Activated CD4-positive, alpha-beta T cell treated with anti-CD3 and anti-CD28 coated beads, Interleukin-2, amount 50 U/mL, for 24 hours (primary cell): ENCODE results near the gene PEX19.
"Not testable (repeated sequence)": the region's sequence is repeated elsewhere in the genome, so short reads cannot be mapped to it uniquely, and the experiment has no call there.

ENCODE experiments used
- DNase-seq, 2 donors: peaks; one replicate each; pipeline ENCODE4 v3.0.0-alpha.2; 2020; ENCODE audit warnings: low read depth in 1 of 2, low spot score in 1 of 2

PEX19 gene, protein sequence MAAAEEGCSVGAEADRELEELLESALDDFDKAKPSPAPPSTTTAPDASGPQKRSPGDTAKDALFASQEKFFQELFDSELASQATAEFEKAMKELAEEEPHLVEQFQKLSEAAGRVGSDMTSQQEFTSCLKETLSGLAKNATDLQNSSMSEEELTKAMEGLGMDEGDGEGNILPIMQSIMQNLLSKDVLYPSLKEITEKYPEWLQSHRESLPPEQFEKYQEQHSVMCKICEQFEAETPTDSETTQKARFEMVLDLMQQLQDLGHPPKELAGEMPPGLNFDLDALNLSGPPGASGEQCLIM

DNA sequence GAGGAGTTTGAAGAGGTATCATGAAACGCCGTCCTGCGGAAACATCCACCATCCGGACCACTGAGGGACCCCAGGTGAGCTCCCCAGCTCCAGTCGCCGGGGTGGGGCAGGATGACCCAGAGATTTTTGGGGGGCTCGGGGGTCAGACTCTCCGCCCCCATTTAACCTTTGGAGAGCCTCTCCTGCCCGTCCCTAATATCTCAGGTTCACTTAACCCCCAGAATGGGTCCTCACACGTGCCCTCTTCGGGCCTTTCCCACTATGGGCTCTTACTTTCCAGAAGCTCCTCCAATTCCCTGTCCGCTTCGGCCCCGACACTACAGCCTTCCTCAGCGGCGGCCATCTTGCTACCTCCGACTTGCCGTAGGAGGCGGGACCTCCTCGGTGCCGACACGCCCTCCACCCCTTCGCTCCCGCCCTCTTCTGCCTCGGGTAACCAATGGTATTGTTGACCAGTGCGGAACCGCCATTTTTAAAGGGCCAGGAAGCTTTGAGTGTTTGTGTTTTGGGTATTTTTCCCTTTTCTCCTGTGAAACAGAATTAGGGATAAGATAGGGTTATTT lies at the start of gene PEX19:
PEX19 (minus strand) TSS at position 352 of the 563 bp plus-strand sequence; CDS start at position 343, 9 bp downstream.
- DNase-seq: peak; percentile 86 to 93

DNA sequence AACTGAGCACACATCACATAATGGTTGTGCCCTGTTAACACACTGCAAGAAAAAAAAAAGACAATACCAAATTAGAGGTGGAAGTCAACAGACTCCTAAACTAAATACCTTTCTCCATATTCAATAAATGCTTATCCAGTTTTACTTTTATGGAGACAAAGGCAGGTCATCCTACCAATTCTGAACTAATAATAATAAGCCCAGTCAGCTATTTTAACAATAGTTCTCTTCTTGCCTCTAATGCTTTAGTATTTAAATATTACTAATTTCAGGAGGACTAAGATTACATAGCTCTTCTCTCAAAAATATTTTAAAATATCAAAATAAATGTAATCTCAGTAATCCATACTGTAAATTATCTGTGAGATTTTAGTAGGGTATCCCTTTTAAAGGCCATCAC lies 47.6 kb upstream of the PEX19 start:
- no peak for DNase-seq

DNA sequence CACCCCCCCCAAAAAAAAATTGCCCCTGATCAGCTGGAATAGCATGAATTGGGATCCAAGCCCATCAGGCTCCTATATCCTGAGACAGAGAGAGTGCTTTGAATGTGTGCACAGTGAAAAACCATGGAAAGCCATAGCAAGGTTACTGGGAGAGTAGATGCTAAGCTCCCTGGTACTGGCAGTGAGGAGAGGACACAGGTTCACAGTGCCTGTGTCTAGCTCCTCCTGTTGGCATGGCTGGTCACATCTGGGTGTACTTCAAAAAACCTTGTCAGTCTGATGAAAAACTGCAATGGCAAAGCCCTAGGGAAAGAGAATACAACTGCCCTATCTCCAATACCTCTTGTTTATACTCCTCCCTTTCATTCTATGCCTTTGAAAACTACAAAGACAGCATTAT lies 45.2 kb upstream of the PEX19 start:
- DNase-seq: no peak

DNA sequence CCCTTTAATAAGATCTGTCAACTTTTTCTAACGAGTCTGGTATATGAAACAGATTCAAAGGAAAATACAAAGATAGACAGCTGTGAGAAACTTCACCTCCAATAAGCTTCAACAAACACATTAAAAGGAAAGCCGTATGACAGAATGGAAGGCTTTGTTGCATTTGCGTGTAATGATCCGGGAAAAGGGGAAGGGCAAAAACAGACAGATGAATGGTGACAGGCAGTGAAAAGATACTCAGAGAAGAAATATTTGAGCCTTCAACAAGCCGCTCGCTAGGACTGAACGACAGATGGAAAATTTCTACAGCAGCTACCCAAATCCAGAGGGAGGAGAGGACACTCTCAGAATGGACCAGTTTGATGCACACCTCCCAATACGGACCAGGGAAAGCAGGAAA lies 43.3 kb upstream of the PEX19 start:
- DNase-seq: no peak

DNA sequence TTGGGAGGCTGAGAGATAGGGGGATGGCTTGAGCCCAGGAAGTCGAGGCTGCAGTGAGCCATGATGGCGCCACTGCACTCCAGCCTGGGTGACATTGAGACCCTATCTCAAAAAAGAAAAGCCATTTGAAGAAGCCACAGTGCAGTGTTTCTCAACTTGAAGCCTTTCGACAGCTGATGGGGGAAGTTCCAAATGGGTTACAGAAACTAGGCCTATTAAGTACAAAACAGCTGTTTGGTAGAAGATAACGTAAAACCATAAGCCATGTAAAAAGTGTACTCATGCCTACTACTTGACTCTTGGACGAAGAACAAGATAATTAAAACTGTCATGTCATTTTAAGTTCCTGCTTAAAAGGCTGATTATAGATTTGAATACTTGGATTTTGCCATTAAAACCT lies 41.5 kb upstream of the PEX19 start:
- DNase-seq: no peak

DNA sequence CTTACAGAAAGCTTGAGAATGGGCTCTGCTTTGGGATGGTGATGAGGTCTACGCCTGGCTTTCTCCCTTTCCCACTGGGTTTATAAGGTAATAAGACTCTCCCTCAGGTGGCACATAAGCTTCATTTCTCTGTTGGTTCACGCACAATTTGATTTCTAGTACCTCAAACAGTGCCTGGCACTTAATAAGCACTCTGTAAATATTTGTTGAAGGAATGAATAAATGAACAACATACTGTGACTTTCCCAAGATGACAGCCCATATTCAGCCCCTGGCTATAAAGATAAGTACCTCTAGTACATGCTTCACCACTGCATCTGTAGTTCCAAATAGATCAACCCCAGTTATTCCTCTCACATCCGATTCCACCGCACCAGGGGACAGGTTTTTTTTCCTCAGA lies 40.3 kb upstream of the PEX19 start:
- DNase-seq: no peak

DNA sequence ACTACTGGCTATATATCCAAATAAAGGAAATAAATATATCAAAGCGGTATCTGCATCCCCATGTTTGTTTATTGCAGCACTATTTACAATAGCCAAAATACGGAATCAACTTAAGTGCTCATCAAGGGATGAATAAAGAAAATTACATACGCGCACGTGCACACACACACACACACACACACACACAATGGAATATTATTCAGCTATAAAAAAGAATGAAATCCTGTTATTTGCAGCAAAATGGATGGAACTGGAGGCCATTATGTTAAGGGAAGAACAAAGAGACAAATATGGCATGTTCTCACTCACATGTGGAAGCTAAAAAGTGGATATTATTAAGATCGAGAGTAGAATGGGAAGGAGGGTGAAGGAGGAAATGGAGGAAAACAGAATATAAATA lies 37.9 kb upstream of the PEX19 start:
- no peak for DNase-seq

DNA sequence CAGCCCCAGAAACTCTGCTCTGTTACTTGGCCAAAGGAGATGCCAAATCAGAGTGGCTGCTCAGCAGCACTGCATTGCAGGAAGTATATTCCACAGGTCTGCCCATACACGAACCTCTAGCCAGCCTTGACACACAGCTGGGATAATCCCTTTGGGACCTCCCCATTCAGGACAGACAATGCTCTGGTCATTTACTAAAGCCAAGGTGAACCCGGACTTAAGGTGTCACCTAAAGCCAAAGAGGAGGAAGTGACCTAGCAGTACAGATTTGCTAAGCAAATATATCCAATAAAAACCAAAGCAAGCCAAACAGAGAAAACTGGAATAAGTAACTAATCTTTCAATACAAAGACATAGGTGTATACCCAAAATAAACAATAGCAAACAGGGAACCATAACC lies 30.4 kb upstream of the PEX19 start:
- DNase-seq: no peak

DNA sequence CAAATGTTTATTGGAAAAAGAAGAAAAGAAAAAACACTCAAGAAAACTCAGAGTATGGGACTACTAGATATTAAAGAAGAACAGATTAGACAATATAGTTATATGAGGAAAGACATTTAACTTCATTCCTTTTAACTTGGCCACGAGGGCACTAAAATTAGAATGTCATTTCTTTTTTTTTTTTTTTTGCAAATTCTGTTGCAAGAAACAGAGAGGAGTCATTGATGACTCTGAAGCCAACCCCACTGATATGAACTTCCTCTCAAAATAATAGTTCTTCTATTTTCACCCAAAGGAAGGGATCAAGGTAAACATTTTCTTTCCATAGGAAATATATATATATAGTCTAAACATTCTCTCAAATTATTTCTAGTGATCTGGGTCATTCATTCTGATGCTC lies 24.6 kb upstream of the PEX19 start:
- no peak for DNase-seq

DNA sequence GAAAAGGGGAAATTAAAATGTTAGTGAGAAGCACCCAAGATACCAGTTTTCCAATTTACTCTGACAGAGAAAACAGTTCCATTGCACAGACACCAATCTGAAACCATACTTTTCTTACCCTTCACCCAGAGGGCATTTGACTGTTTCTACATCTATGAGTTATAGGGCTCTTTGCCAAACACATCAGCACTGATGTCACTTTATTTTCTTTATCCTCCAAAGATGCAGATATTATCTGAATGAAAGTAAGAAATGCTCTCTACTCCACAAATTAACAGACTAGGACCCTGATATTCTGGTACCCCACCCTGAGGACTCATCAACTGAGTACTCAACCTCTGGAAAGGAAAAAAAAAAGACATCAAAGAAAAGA lies 24.2 kb upstream of the PEX19 start:
- no peak for DNase-seq

DNA sequence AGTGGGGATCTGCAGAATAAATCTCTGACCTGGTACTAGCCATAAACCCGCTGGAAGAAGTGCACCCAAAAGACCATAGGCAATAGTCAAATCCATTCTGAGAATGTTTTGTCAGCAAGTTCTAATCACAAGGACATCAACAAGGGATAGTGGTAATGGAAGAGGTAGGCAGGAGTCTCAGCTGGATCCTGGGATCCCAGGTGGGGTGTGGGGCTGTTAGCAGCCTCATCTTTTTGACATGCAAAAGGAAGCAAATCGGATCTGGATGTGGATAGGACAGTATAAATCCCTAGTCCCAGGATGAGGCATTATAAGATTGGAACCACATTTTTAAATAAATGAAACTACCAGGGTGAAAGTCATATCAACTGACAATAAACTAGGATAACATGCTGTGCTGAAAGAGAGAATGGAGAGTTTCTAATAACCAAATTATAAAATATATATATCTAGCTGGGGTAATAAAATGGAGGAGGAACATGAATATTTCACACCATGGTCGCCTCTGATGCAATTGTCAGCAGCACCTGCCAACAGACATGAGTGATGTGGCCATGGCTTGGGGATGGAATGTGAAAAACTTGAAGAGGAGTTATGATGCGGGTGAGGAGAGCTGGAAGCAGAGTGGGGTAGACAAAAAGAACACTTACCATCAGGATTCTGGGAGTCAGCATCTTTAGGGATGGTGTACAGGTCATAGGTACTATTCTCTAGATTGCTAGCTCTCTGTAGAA lies 23.7 kb upstream of the PEX19 start:
- no peak for DNase-seq

DNA sequence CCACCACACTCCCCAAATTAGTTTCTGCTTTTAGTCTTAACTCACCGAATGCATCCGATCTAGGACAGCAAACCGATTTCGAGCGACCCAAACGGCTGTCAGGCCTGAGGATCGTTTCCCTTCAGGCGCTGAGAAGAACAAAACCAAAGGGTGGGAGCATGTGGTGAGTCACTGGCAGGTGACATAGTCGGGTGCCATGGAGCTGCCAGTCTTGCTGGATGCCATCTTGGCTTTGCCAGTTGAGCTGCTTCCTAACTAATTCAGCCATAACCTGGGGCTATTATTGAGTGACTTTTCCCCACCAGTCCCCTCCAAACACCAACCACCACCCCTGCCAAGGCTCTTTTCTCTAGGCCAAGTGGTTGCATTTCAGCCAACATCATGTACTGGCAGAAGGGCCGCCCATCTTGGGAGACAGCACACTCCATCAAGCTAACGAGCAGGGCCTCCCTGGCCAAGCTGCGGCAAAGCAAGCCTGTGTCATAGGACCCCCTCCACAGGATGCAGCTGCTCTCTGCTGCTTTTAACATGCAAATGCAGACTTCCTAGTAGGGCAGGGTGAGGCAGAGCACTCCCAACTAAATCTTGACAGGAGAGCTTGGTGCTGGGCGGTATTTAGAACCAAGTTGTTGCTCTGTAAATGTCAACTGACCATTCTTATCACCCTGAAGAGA lies 22.3 kb upstream of the PEX19 start:
- no peak for DNase-seq

DNA sequence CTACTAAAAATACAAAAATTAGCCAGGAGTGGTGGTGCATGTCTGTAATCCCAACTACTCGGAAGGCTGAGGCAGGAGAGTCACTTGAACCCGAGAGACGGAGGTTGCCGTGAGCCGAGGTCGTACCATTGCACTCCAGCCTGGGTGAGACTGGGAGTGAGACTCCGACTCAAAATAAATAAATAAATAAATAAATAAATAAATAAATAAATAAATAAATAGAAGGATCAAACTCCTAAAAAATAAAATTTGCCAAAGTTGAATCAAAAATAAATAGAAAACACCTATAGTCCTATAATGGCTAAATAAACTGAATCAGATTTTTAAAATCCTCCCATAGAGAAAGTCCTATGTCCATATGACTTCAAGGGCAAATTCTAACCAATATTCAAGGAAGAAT lies 15.2 kb upstream of the PEX19 start:
- no peak for DNase-seq

DNA sequence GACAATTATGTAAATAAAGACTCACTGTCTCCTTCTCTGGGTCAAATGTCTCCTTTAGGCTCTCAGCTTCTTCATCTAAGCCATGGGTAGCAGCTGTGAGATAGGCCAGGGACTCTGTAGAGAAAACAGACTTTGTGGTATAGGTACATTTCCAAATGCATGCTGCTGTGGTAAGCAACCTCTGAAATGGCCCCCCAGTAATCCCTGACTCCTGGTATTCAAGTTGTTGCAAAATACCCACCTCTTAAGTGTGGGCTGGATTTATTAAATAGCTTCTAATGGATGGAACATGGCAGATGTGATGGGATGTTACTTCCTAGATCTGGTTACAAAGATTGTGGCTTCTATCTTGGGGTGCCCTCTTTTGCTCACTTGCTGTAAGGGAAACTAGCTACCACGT lies 11.1 kb upstream of the PEX19 start:
- DNase-seq: no peak

DNA sequence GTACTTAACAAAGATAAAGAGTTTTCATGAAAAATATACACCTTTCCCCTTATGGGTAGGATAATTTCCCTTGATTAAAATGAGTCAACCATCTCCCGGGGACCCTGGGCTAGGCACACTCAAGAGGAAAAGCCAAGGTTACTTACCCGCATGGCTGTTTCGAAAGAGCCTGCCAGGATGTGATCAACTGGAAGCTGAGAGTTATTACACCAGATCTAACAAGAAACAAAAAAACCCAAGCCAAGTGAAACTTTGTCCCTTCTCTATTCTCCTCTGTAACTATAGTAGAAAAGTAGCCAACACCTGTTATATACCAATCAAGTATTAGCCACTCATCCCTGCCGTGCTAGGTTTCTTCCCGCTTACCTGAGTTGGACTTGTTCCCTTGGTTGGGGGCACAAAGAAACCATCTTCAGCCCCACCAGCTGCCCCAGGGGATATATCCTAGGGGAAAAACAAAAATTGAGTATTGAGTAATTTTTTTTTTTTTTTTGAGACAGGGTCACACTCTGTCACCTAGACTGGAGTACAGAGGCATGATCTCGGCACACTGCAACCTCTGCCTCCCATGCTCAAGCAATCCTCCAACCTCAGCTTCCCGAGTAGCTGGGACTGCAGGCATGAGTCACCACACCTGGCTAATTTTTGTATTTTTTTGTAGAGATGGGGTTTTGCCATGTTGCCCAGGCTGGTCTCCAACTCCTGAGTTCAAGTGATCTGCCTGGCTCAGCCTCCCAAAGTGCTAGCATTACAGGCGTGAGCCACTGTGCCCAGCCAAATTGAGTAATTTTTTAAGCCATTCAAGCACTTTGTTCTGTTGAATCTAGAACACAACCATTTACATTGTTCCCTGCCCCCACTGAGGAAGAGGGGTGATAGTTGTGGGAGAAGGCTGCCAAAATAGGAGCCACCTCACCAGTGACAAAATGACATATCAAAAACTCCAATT lies 8.4 kb upstream of the PEX19 start:
- no peak for DNase-seq

DNA sequence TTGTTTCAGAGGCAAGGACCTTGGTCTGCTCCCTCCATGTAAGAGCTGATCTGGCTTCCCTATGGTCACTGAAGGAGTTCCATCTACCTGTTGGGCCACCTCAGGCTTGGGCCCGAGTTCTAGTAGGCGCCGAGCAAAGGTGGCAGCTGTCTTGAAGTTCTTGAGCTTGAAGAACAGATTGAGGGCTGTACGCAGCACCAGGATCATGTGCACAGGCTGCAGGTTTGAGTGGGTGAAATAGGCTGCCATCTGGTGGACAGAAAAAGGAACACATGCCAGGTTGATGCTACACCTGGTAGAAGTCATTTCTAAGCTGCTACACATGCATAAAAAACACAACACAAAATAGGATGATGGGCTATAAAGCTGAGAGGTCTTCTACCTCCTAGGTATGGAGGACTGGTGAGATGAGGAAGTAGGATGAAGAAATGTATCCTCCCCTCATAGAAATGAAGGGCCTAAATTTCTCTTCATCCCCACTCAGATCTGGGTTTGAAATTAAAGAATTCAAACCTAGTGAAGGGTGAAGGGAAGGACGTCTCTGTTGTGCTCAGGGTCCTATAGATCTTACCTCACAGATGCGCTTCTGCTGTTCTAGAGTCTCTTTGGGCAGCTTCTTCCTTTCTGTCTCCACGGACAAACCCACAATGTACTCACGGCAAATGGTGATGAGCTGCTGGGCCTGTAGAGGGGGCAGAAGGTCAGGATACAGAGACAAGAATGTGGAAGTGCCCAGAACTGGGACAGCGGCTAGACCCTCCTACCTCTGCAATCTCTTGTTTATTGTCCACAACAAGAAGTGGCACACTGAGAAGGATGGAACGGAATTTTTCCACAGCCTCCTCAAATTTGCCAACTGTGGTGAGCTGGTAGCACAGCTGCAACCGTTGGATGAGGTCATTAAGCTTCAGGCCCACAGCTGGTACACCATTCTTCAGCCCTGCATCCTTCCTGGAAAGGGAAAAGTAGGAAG lies 6.6 kb upstream of the PEX19 start:
- peak; percentile 33 to 56 for DNase-seq

DNA sequence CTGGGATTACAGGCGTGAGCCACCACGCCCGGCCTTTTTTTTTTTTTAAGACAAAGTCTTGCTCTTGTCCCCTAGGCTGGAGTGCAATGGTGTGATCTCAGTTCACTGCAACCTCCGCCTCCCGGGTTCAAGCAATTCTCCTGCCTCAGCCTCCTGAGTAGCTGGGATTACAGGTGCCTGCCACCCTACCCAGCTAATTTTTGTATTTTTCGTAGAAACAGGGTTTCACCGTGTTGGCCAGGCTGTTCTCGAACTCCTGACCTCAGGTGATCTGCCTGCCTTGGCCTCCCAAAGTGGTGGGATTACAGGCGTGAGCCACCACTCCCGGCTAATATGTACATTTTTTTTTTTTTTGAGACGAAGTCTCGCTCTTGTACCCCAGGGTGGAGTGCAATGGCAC lies 2.8 kb upstream of the PEX19 start:
- not testable (repeated sequence) for DNase-seq

DNA sequence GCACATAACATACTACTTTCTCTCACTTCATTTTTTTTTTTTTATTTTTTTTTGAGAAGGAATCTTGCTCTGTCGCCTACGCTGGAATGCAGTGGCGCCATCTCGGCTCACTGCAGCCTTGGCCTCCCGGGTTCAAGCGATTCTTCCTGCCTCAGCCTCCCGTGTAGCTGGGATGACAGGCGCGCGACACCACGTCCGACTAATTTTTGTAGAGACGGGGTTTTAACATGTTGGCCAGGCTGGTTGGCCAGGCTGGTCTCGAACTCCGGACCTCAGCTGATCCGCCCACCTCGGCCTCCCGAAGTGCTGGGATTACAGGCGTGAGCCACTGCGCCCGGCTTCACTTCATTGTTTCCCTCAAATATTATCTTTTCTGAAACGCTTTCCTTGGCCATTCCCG lies 573 bp upstream of the PEX19 start:
- DNase-seq: no peak

DNA sequence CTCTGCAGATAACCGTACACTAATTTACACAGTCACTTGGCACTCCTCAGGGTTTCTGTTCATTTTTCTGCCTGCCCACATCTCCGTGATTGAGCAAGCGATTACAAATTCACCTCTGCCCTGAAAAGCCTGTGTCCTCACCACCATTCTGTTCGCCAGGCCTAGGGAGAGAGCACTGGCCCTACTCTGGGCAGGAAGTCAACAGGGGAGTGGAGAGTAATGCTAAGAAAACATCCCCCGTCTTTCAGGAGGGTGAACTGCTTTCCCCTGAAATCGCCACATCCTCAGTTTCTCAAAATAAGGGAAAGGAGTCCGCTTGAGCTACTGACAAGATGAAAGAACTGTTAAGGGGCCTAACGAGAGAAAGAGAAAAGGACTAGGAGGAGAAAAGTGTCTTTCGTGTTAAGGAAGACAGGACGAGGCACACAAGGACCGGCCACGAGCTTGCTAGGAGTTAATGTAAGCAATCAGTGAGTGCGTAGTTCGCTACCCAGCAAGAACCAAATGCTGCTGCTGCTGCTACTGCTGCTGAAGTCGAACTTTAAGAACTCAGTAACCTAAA lies 632 bp downstream of the PEX19 start:
- peak in 1 of 2 donors; percentile 5 for DNase-seq
